ENCODE results near the gene TRPV5. TPM values are rescaled to one million over a fixed set of nuclear protein-coding genes. Genes with fewer than 3 reads are reported as not detected.
A peak's percentile ranks its signal among the peaks of the same experiment; 100 is the strongest.
"Not testable (repeated sequence)": the region's sequence is repeated elsewhere in the genome, so short reads cannot be mapped to it uniquely, and the experiment has no call there.

Gene TRPV5
- total RNA-seq: not detected

GRCh38 chr7:142933624-142934023 is at the start of gene TRPV5:
TSS of gene TRPV5 (minus strand) at chr7:142933746. CDS start at chr7:142933459, 287 bp downstream.
- no peaks in the 10 kb centered on the region for H3K9me3 Mint-ChIP-seq
- ATAC-seq: no peak
- no peak for DNase-seq (ENCODE audit: low spot score in 2 of 2)
- no peak within 1 kb of the TSS for H3K27ac Mint-ChIP-seq
- H3K36me3 Mint-ChIP-seq: no peaks in the 10 kb centered on the region

DNA sequence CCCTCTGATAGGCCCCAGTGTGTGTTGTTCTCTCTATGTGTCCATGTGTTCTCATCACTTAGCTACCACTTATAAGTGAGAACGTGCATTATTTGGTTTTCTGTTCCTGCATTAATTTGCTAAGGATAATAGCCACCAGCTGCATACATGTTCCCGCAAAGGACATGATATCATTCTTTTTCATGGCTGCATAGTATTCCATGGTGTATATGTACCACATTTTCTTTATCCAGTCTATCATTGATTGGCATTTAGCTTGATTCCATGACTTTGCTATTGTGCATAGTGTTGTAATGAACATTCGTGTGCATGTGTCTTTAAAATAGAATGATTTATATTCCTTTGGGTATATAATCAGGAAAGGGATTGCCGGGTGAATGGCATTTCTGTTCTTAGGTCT is 44.9 kb upstream of the TRPV5 start:
- DNase-seq (ENCODE audit: low spot score in 2 of 2); H3K9me3 Mint-ChIP-seq; ATAC-seq; H3K36me3 Mint-ChIP-seq; H3K27ac Mint-ChIP-seq: not testable (repeated sequence)

DNA sequence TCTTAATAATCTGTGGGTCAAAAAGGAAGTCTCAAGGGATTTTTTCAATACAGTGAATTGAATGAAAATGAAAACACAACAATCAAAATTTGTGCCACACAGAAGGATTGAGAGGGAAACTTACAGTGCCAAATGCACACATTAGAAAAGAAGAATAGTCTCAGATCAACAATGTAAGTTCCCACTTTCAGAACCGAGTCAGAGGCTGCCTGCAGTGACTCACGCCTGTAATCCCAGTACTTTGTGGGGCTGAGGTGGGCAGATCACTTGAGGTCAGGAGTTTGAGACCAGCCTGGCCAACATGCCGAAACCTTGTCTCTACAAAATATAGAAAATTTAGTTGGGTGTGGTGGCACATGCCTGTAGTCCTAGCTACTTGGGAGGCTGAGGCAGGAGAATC is 41.1 kb upstream of the TRPV5 start:
- Mint-ChIP-seq H3K27ac (no peak overlapping the region), H3K36me3 (no peaks in the 10 kb centered on the region), H3K9me3 (no peaks in the 10 kb centered on the region)
- no peak for DNase-seq (ENCODE audit: low spot score in 2 of 2)
- peak in 1 of 2 donors; percentile 41 for ATAC-seq

GRCh38 chr7:142969183-142969582 is 35.6 kb upstream of the TRPV5 start:
- Mint-ChIP-seq H3K36me3 (no peaks in the 10 kb centered on the region), H3K9me3 (no peaks in the 10 kb centered on the region), H3K27ac (no peak overlapping the region)
- DNase-seq (ENCODE audit: low spot score in 2 of 2) (no peak), ATAC-seq (no peak)

- Mint-ChIP-seq H3K27ac (no peak overlapping the region), H3K9me3 (no peaks in the 10 kb centered on the region), H3K36me3 (no peaks in the 10 kb centered on the region)
- DNase-seq (ENCODE audit: low spot score in 2 of 2) (no peak), ATAC-seq (no peak)
These were observed 34.7 kb upstream of the TRPV5 start for GRCh38 chr7:142968229-142968628.

DNA sequence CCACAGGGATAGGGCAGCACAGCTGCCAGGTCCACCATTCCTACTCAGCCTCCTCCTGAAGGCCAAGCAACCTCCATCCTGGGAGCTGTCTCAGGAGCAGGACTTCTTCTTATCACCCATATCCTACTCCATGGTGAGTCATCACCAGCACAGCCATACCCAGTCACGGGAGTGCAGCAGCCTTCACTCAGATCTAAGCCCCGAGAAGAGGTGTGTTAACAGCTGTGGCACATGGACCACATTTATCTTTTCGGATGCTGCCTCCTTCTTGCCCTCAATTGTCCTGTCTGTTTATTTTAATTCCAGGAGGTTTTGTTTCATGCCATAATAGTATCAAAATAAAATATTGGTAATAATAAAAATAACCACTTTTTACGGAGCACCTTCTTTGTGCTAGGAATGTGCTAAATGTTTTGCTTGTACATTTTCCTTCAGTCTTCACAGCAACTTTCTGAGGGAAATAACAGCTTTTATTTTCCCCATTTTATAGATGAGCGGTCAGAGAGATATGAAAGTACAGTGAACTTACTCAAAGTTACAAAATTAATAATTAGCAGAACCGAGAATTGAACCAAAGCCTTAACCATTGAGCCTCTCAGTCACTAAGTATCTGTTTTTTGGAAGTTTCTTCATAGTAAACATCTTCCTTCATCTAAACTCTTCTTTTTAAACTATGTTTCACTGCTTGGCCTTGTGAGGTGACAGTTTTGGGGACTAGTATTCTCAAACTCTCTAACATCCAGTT is 31.1 kb upstream of the TRPV5 start:
- no peak for ATAC-seq
- H3K36me3 Mint-ChIP-seq: no peaks in the 10 kb centered on the region
- no peak for DNase-seq (ENCODE audit: low spot score in 2 of 2)
- H3K27ac Mint-ChIP-seq: no peak overlapping the region
- no peaks in the 10 kb centered on the region for H3K9me3 Mint-ChIP-seq

DNA sequence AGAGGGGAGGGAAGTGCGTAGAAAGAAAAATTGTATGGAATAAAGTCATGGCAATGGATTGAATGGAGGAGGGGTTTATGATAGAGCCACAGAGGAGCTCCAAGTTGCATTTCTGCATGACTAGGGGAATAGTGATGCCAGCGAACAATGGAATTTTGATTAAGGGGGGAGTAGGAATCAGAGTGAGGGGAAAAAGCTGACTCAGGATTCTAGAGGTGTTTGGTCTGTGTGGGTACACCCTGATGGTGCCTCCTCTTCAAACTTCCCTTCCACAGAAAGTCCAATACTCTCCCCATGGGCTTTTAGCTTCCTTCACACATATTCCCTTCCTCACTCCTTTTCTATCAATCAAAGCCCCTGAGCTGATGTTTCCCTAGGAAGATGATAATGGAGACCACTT is 30.4 kb upstream of the TRPV5 start:
- DNase-seq (ENCODE audit: low spot score in 2 of 2) (no peak), ATAC-seq (no peak)
- no peaks in the 10 kb centered on the region for H3K9me3 Mint-ChIP-seq
- H3K36me3 Mint-ChIP-seq: no peaks in the 10 kb centered on the region
- no peak overlapping the region for H3K27ac Mint-ChIP-seq

- no peaks in the 10 kb centered on the region for H3K9me3 Mint-ChIP-seq
These were observed 29.4 kb upstream of the TRPV5 start for GRCh38 chr7:142962991-142963390.

DNA sequence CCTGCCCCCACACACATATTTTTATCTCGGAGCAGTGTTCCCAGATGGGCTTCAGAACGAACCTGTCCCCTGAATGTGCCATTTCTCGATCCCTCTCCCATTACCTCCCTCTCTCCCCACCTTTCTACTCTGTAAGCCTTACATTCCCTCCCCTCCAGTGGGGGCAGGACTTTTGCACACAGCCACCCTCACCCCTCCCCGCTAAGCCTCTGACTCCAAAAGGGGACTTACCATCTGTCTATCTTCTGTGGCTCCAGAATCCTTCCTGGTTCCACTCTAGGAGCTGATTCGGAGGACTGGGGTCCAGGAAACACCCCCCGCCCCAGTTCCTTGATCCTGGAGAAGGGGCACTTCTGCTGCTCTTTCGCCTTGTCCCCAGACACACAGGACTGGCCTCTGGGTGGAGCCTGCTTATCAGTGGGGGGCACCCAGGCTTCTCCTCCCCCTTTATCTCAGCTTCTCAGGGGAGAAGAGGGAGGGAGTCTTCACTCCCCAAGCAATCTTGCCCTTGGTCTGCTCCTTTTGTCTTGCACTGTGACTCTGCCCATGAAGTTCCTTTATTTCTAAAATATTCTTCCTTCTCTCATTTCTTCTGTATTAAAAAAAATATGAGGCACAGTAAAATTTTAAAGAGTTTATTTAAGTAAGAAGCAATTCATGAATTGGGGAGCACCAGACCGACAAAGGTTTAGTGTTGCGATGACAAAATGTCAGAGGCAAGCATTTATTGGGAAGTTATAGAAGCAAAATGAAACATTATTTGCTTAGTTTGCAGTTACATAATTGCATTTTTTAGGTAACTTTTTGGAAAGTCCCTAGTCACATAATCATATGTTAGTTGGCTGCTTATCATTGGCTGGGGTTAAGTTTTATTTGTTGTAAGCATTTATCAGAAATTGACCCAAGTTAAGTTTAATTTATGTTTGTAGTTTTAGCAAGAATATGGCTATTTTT is 28.7 kb upstream of the TRPV5 start, which contains the start of gene KEL:
TSS of gene KEL (minus strand) at position 391 of the 954 bp plus-strand sequence. CDS start at position 234, 157 bp downstream.
- no peak for ATAC-seq
- H3K27ac Mint-ChIP-seq: no peak within 1 kb of the TSS
- no peak for DNase-seq (ENCODE audit: low spot score in 2 of 2)
- no peaks in the 10 kb centered on the region for H3K9me3 Mint-ChIP-seq
- no peaks in the 10 kb centered on the region for H3K36me3 Mint-ChIP-seq

More at GRCh38 chr7:142962991-142963390, 29.4 kb upstream of the TRPV5 start:
- H3K27ac Mint-ChIP-seq: no peak overlapping the region
- DNase-seq (ENCODE audit: low spot score in 2 of 2) (no peak), ATAC-seq (no peak)
- H3K36me3 Mint-ChIP-seq: no peaks in the 10 kb centered on the region

GRCh38 chr7:142961595-142961972 is 28.0 kb upstream of the TRPV5 start:
- Mint-ChIP-seq H3K27ac (no peak overlapping the region), H3K36me3 (peaks cover under 1 to 3% of the 10 kb centered on the region in 2 donors), H3K9me3 (peaks cover 0 to 2% of the 10 kb centered on the region in 2 donors)
- no peak for DNase-seq (ENCODE audit: low spot score in 2 of 2)
- no peak for ATAC-seq

DNA sequence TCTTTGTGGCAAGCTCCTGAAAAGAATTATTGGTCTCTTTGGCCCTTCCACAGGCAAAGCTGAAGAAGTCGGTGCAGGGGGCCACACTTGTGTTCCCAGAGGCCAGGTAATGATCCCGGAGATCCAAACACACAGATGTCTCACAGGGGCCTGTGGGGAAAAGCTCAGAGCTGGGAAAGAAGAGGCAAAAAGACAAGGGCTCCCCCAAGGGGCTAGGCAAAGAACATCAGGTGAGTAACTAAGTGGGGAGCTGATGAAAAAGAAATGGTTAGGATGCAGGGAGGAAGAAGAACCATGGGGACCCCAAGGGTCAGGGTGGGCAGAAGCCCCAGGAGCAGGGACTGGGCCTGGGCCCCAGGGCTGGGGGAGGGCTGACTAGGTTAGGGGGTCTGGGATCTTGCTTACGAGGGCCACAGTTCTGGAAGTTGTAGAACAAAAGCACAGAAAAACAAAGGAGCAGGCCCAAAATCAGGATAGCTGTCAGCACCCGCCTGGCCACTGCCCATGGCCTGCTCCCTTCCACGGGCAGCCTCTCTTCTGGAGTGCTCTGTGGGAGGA is 27.5 kb upstream of the TRPV5 start:
- DNase-seq (ENCODE audit: low spot score in 2 of 2) (no peak), ATAC-seq (peak in 1 of 2 donors; percentile 47)
- Mint-ChIP-seq H3K9me3 (peaks cover 3 to 8% of the 10 kb centered on the region in 2 donors), H3K36me3 (peaks cover 6 to 7% of the 10 kb centered on the region in 2 donors), H3K27ac (no peak overlapping the region)

- Mint-ChIP-seq H3K9me3 (peaks cover 13 to 19% of the 10 kb centered on the region in 2 donors), H3K36me3 (peaks cover 10 to 12% of the 10 kb centered on the region in 2 donors), H3K27ac (no peak overlapping the region)
- no peak for DNase-seq (ENCODE audit: low spot score in 2 of 2)
- no peak for ATAC-seq
These were observed 25.7 kb upstream of the TRPV5 start for GRCh38 chr7:142959202-142959601.

DNA sequence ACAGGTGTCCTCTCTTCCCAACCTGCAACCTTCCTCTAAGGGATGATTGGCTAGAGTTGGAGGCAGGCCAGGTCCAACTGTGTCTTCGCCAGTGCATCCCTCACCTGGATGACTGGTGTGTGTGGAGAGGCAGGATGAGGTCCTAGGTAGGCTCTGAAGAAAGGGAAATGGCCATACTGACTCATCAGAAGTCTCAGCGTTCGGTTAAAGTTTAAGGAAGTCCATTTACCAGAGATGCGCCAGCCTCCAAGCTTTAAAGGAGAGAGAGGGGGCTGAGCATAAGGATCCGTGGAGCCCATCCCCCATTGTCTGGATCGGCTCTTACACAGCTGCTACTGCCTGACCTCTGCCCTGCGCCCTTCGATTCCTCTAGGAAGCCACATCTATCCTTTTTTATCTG is 24.2 kb upstream of the TRPV5 start:
- H3K9me3 Mint-ChIP-seq: peaks cover 25 to 29% of the 10 kb centered on the region in 2 donors
- H3K36me3 Mint-ChIP-seq: peaks cover 12 to 18% of the 10 kb centered on the region in 2 donors
- ATAC-seq (no peak), DNase-seq (ENCODE audit: low spot score in 2 of 2) (no peak)
- no peak overlapping the region for H3K27ac Mint-ChIP-seq

DNA sequence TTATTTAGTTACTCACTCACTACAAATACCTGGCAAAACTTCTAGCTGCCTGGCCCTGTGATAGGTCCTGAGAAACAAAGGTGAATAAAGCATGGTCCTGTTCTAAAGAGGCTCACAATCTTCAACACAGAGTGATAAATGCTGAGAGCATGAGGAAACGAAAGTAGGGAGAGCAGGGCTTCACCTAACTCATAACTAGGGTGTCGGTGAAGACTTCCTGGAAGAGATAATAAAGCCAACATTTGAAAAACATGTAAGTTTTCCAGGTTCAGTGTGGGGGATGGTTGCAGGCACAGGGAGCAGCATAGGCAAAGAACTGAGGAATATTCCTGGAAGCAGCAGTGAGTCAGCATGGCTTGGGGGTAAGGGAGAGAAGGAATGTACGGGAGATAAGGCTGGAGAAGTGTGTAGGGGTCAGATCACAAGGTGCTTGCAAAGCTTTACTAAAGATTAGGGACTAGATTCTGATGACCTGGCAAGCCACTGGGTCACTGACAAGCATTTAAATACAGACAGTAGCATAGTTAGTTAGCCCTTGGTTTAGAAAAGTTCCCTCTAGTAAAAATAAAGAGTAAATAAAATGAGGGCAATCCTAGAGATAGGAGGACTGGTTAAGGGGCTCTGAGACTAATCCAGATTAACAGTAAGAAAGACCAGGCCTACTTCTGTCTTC is 23.5 kb upstream of the TRPV5 start:
- no peak for DNase-seq (ENCODE audit: low spot score in 2 of 2)
- no peak for ATAC-seq
- H3K9me3 Mint-ChIP-seq: peaks cover 25 to 29% of the 10 kb centered on the region in 2 donors
- no peak overlapping the region for H3K27ac Mint-ChIP-seq
- peaks cover 12 to 18% of the 10 kb centered on the region in 2 donors for H3K36me3 Mint-ChIP-seq

DNA sequence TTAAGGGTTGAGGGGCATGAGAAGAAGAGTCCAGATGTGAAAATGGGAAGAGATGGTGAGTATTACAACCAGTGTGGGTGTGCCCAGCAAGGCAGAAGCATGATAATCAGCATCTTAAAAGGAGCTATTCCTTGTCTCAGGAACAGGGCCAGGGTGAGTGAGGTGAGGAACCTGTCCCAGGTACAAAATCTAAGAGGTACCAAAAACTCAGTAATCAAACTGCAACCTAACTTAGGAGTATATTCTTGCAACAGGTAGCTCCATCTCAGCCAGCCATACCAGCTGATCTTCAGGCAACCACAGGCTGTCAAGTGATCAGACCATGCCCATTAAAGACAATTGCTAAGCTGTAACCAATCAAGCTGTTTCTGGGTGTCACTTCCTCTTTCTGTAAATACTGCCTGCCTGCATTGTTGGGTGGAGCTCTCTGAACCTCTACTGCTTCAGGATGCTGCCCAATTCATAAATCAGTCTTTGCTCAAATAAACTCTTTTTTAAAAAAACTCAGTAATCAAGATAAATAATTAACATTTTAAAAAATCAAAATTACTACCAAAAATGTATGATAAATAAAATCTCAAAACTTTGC is 21.2 kb upstream of the TRPV5 start:
- Mint-ChIP-seq H3K27ac (no peak overlapping the region), H3K36me3 (peaks cover 12 to 18% of the 10 kb centered on the region in 2 donors), H3K9me3 (peaks cover 25 to 29% of the 10 kb centered on the region in 2 donors)
- no peak for ATAC-seq
- no peak for DNase-seq (ENCODE audit: low spot score in 2 of 2)

- ATAC-seq (no peak), DNase-seq (ENCODE audit: low spot score in 2 of 2) (no peak)
- Mint-ChIP-seq H3K36me3 (peaks cover 0 to 9% of the 10 kb centered on the region in 2 donors), H3K27ac (no peak overlapping the region), H3K9me3 (peaks cover 14 to 15% of the 10 kb centered on the region in 2 donors)
These were observed 16.7 kb upstream of the TRPV5 start for GRCh38 chr7:142950235-142950634.

Data from activated naive CD4-positive, alpha-beta T cell treated with anti-CD3 and anti-CD28 coated beads, Interleukin-2, amount 50 U/mL, for 72 hours (primary cell).